SIG-M5 treated with dmso at 0.1 percent for 504 hours (cell line): ENCODE measurements around the gene SCN2A.
A peak's percentile ranks its signal among the peaks of the same experiment; 100 is the strongest.
"Not testable (repeated sequence)": the region's sequence is repeated elsewhere in the genome, so short reads cannot be mapped to it uniquely, and the experiment has no call there.

Source experiments
- DNase-seq: peaks from one replicate; lab custom pipeline; 2025; ENCODE audit not compliant: unreplicated experiment; lab: John Stamatoyannopoulos, UW

The SCN2A gene

GRCh38 chr2:165251366-165251765 lies 12.2 kb downstream of the SCN2A start:
- DNase-seq = no peak

- no peak for DNase-seq
Observed at GRCh38 chr2:165253178-165253577, 14.0 kb downstream of the SCN2A start.

DNA sequence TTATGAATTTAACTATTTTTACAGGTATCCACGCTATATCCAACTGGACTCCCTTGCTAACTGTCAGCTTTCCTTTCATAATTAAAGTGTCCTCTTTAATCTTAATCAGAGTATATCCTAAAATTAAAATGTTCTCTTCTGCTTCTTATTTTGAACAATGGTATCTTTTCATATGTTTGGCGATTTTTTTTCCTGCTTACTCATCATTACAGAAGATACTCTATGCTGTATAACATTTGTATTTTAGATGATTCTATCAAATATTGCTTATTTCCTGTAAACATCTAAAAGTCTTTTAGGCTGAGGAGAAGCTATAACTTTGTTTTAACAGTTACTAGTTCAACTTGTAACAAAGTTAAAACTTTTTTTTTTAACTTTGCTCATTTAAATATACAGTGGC lies 17.4 kb downstream of the SCN2A start:
- DNase-seq = no peak

GRCh38 chr2:165260347-165260746 lies 21.1 kb downstream of the SCN2A start:
- DNase-seq = not testable (repeated sequence)

GRCh38 chr2:165268754-165269153 lies 29.5 kb downstream of the SCN2A start:
- no peak for DNase-seq

DNA sequence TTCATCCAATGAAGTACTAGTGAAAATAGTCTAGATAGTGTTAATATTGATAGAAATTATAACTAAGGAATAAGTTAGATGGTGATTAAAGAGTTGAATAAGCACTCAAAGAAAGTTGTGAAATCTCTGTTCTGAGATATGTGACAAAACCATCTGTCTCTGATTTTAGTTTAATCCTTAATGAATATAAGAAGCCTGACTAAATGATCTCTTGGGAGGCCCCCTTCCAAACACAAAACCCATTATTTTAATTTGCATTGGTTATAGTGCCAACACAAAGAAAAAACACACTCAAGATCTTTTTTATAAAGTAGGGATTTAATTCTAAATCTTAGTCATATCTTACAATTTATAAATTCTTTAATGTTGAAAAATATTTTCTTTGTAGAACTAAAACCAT lies 34.0 kb downstream of the SCN2A start:
- DNase-seq = no peak

DNA sequence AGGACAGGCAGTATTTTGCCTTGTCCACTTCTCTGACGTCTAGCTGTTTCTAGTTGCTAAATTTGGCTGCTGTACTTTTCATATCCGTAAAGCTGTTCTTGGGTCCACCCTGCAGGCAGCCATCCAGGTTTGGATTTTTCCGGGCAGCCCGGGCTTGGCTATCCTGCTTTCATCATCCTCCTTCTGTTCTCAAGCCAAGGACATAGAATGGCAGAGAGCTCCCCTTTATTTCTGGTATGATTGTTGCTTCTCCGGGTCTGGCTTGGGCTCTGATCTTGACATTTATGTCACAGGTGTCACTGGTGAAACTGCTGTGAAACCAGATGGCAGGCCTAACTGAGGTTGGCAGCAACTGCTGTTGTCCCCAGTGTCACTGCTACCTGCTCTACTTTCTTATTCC lies 35.5 kb downstream of the SCN2A start:
- no peak for DNase-seq

GRCh38 chr2:165275932-165276331 lies 36.7 kb downstream of the SCN2A start:
- no peak for DNase-seq

GRCh38 chr2:165277295-165277694 lies 38.1 kb downstream of the SCN2A start:
- no peak for DNase-seq

DNA sequence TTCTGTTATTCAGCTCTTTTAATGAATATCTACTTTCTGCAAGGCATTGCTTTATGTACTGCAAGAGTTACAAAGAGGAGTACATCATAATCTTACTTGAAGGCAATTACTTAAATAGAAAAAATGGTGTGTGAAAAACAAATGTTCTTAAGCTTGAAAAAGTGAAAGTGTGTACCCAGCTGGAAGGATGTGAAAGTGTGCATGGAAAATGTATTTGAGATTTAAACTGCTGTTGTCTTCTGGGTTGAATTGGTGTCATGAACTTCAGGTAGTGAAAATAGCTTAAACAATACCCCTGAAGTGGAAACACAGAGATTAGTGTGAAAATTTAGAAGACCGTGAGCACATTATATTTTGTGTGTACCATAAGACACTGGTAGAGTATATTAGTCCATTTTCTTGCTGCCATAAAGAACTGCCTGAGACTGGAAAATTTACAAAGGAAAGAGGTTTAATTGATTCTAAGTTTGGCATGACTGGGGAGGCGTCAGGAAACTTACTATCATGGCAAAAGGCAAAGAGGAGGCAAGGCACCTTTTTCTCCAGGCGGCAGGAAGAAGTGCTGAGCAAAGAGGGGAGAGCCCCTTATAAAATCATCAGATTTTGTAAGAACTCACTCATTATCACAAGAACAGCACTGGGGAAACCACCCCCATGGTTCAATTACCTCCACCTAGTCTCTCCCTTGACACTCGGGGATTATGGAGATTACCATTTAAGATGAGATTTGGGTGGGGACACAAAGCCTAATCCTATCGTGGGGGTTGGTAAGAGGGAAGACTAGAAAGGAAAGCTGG lies 38.8 kb downstream of the SCN2A start:
- no peak for DNase-seq

DNA sequence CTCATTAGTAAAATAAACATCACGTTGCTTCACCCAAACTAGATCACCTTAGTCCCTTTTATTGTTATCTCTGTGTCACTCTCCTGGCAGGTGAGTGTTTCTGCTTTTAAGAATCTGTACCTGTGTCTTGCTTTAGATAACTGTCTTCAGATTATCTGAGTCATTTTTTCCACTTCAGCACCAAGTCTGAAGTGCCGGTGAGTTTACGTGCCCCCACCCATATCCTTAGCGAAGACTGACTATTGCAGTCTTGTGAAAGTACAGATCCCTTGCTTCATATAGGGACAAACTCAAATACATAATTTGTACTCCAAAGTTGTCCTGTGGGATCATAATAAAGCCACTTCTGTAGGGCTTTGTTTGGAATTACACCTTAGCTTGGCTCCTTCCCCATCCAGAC lies 41.1 kb downstream of the SCN2A start:
- no peak for DNase-seq

GRCh38 chr2:165281387-165281786 lies 42.2 kb downstream of the SCN2A start:
- DNase-seq = no peak

GRCh38 chr2:165283342-165283741 lies 44.1 kb downstream of the SCN2A start:
- no peak for DNase-seq

GRCh38 chr2:165287094-165287778 lies 48.0 kb downstream of the SCN2A start:
- DNase-seq = no peak

DNA sequence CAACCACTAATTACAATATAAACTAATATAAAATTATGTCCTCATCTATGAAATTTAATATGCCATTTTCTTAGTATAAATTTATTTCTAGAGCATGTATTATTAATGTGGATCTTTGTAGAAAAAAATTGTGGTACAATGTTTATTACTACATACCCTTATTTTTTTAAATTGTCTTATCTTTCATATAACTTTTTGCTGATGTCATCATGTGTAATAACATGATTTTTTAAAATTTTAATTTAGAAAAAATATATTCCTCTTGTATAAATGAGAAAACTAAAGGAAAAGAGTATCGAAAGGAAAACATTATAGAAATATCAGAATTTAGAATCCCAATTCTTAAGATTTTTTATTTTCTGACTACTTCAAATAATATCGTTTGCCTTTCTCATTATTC lies 49.9 kb downstream of the SCN2A start:
- no peak for DNase-seq

DNA sequence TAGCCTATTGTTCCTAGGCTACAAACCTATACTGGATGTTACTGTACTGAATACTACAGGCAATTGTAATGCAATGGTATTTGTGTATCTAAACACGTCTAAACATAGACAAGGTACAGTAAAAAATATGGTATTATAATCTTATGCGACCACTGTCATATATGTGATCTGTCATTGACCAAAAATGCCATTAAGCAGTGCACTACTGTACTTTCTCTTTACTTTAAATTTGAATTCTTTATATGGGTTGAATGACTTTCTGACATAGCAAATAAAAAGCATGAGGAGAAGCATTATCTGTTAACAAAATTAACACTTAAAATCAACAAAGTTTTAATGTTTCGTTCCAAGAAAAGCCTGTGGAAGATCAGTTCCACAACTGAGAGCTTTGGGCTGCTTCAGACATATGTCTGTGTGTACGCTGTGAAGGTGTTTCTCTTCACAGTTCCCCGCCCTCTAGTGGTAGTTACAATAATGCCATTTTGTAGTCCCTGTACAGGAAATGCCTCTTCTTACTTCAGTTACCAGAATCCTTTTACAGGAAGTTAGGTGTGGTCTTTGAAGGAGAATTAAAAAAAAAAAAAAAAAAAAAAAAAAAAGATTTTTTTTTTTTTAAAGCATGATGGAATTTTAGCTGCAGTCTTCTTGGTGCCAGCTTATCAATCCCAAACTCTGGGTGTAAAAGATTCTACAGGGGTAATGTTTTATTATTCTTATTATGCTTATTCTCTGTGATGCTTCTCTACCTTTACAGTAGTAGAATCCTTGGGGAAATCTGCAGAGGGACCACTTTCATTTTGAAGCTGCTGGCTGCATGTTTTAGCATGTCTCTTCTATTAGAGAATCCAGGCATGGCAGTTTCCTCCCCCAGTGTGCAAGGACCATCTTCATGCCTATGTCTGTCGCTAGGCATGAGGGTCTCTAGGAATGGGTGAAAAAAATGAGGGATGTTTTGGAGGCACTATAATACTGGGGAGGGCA lies 54.5 kb downstream of the SCN2A start:
- peak; percentile 84 for DNase-seq

DNA sequence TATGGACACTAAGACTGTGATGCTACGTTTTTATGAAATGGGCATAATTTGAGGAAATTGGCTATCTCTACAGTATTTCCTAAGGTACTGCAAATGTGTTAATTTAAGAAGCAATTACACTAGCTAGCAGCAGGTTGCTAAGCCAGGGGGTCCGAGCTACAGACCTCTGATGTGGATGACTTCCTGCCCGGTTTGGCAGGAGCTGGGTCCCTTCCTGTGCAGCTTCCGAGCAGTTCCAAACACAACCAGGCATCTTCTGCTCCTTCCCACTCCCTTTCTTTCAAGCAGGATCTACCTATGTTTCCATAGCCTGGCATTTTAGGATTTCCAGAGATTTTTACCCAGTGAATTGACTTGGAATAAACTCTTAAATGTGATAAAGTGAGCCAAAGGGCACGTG lies 55.7 kb downstream of the SCN2A start:
- no peak for DNase-seq

DNA sequence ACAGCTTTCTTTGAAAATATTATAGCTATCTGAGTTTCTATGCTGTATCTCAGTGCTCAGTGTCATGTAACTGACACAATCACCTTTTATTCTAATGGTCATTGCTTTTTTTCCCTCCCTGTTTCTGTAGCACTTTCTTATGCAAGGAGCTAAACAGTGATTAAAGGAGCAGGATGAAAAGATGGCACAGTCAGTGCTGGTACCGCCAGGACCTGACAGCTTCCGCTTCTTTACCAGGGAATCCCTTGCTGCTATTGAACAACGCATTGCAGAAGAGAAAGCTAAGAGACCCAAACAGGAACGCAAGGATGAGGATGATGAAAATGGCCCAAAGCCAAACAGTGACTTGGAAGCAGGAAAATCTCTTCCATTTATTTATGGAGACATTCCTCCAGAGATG lies 56.4 kb downstream of the SCN2A start:
- no peak for DNase-seq

DNA sequence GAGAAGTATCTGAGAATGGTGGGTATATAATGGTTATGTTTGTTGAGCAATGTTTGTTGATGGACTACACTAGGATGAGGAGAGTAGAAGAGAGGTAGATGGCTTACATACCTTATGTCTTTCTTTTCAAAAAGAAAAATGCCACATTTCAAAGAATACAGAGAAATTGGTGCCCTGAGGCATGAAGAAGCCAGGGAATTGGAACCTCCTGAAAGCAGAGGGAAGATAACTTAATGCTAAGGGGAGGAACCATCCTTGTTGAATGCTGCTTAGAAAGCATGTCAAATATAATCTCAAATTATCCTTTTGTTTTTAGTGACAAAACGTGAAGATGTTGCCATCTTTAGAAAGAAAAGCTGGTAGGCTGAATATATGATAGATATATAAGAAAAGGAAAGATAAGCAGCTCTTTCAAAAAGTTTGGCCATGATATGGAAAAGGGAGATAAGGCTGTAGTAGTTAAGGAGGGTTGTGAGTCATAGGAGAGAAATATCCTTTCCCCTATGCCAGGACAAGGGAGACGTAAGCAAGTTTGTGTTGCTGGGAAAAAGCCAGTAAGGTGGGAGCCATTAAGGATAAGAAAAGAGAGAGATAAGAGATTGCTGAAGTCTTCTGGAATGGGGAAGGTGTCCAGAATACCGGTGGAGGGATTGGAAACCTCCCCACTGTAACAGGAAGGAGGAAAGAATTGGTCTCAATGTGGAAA lies 66.3 kb downstream of the SCN2A start:
- no peak for DNase-seq

- no peak for DNase-seq
Observed at GRCh38 chr2:165307317-165307716, 68.1 kb downstream of the SCN2A start.

GRCh38 chr2:165311949-165312348 lies 72.7 kb downstream of the SCN2A start:
- DNase-seq = no peak
